Activated B cell treated with CpG ODN at 0.5 μM for 24 hours (primary cell): ENCODE measurements around the gene RRM1. TPM values are rescaled to one million over a fixed set of nuclear protein-coding genes. Genes with fewer than 3 reads are reported as not detected.

Experiments
- ATAC-seq: fragments of 200-7000 bp; cut with Tn5 transposase; one replicate; pipeline ENCODE4 v1.10.0; 2021; ENCODE audit warnings: low read depth, mild to moderate bottlenecking, moderate library complexity
- CTCF ChIA-PET: fragments of 350-600 bp; sonication (Branson Sonifier 250); formaldehyde crosslinking; loops from one replicate; lab custom pipeline; 2021; ENCODE audit warnings: antibody characterized with exemption; lab: Charles Lee
- POLR2A ChIA-PET: fragments of 350-600 bp; sonication (Branson Sonifier 250); formaldehyde crosslinking; loops from one replicate; lab custom pipeline; 2021; ENCODE audit warnings: antibody characterized with exemption; lab: Charles Lee
- DNase-seq: peaks from one replicate; pipeline ENCODE4 v3.0.0; 2022
- H3K27ac Mint-ChIP-seq: one replicate; pipeline ENCODE4 v1.8.0; 2020; ENCODE audit warnings: mixed read lengths
- H3K27me3 Mint-ChIP-seq: one replicate; pipeline ENCODE4 v1.8.0; 2021; ENCODE audit warnings: mixed read lengths
- H3K36me3 Mint-ChIP-seq: one replicate; pipeline ENCODE4 v1.8.0; 2021; ENCODE audit warnings: low read depth, mixed read lengths
- H3K4me1 Mint-ChIP-seq: one replicate; pipeline ENCODE4 v1.8.0; 2021; ENCODE audit warnings: mixed read lengths
- H3K4me3 Mint-ChIP-seq: one replicate; pipeline ENCODE4 v1.8.0; 2020; ENCODE audit warnings: mild to moderate bottlenecking, mixed read lengths
- H3K9me3 Mint-ChIP-seq: one replicate; pipeline ENCODE4 v1.8.0; 2020; ENCODE audit warnings: mixed read lengths
- intact Hi-C: fragments of 100-400 bp; cut with micrococcal nuclease; formaldehyde crosslinking; loops from one replicate; pipeline ENCODE4 v1.15.1; 2024
- total RNA-seq: library from RNA; stranded (reverse); gene quantifications from 2 replicates; pipeline ENCODE4 v1.2.3, GENCODE V29; 2022
- TF ChIP-seq, protein P1 (sequence below): fragments of 200-600 bp; IDR thresholded peaks from one replicate; pipeline ENCODE4 v1.8.0; 2022; ENCODE audit warnings: antibody characterized with exemption, mild to moderate bottlenecking

RRM1 gene
- total RNA-seq, 1 donor from 2014 or later: 34.6 TPM

DNA sequence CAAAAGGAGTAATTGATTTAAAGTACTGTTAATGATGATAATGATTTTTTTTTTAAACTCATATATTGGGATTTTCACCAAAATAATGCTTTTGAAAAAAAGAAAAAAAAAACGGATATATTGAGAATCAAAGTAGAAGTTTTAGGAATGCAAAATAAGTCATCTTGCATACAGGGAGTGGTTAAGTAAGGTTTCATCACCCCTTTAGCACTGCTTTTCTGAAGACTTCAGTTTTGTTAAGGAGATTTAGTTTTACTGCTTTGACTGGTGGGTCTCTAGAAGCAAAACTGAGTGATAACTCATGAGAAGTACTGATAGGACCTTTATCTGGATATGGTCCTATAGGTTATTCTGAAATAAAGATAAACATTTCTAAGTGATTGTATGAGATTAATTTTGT lies 43.9 kb downstream of the RRM1 start:
- intact Hi-C loops: no loop called here
- H3K36me3 Mint-ChIP-seq: peaks cover 69% of the 10 kb centered on the region

DNA sequence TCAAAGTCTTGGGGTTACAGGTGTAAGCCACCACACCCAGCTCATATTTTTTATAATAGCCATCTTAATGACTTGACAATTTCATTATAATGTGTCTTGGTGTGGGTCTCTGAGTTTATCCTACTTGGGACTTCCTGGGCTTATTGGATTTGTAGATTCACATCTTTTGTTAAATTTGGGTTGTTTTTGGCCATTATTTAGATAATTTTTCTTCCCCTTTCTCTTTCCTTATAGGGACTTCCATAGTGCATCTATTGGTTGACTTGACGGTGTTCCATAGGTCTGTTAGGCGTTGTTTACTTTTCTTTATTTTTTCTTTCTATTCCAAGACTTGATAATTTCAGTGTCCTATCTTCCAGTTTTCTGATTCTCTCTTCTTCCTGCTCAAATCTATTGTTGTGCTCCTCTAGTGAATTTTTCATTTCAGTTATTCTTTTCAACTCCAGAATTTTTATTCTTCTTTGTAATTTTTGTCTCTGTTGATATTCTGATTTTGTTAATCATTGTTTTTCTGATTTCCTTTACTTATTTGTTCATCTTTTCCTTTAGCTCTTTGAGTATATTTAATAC lies 45.6 kb downstream of the RRM1 start:
- no peak for DNase-seq
- Mint-ChIP-seq H3K4me1 (no peaks in the 10 kb centered on the region), H3K4me3 (no peak overlapping the region), H3K36me3 (peaks cover 54% of the 10 kb centered on the region), H3K27me3 (no peaks in the 10 kb centered on the region), H3K27ac (no peak overlapping the region), H3K9me3 (peaks cover 22% of the 10 kb centered on the region)
- no peak for ATAC-seq
- intact Hi-C loops: no loop called here
- ChIA-PET CTCF (no interaction called here), POLR2A (interaction anchor here (0.7 kb wide), 1 partner anchor 8 kb away, joined by 4 read pairs; no protein-coding TSS in a partner anchor)
- TF ChIP-seq, protein P1, sequence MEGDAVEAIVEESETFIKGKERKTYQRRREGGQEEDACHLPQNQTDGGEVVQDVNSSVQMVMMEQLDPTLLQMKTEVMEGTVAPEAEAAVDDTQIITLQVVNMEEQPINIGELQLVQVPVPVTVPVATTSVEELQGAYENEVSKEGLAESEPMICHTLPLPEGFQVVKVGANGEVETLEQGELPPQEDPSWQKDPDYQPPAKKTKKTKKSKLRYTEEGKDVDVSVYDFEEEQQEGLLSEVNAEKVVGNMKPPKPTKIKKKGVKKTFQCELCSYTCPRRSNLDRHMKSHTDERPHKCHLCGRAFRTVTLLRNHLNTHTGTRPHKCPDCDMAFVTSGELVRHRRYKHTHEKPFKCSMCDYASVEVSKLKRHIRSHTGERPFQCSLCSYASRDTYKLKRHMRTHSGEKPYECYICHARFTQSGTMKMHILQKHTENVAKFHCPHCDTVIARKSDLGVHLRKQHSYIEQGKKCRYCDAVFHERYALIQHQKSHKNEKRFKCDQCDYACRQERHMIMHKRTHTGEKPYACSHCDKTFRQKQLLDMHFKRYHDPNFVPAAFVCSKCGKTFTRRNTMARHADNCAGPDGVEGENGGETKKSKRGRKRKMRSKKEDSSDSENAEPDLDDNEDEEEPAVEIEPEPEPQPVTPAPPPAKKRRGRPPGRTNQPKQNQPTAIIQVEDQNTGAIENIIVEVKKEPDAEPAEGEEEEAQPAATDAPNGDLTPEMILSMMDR: no peak

More for the DNA sequence above, 43.9 kb downstream of the RRM1 start:
- H3K9me3 Mint-ChIP-seq: peaks cover 22% of the 10 kb centered on the region
- DNase-seq: no peak
- no peak overlapping the region for H3K27ac Mint-ChIP-seq
- TF ChIP-seq, protein P1: no peak
- no peak for ATAC-seq
- ChIA-PET CTCF (no interaction called here), POLR2A (no interaction called here)
- no peak overlapping the region for H3K4me3 Mint-ChIP-seq
- no peaks in the 10 kb centered on the region for H3K4me1 Mint-ChIP-seq
- H3K27me3 Mint-ChIP-seq: no peaks in the 10 kb centered on the region

DNA sequence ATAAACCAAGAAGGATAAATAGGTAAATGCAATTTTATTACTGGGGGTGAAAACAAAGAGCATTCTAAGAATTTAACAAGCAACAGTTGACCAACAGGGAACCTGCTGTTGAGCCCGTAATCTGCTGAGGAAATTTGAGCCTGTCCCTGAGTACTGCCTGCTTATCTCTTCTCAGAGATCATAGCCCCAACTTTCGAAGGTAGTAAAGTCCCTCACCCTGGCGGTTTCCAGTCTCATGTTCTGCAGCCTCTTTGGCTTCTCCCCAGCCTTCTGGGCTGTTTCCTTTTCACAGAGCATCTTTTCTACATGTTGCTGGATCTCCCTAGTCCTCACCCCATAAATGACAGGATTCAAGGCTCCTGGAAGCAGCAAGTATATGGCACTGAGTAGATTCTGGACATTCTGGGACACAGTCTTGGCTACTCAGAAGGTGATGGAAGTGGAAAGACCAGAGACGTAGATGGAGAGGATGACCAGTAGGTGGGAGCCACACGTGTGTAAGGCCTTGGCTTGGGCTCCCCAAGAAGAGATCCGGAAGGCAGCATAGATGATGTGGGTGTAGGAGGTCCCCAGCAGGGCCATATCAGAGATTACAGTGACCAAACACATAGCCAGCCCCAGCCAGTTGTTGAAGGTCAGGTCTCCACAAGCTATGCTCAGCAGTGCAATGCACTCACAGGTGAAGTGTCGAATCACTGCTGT lies 51.6 kb downstream of the RRM1 start:
- POLR2A ChIA-PET: no interaction called here
- CTCF ChIA-PET: no interaction called here
- Mint-ChIP-seq H3K4me1 (no peaks in the 10 kb centered on the region), H3K9me3 (peaks cover 7% of the 10 kb centered on the region), H3K27me3 (no peaks in the 10 kb centered on the region), H3K36me3 (peaks cover 11% of the 10 kb centered on the region), H3K4me3 (no peak overlapping the region), H3K27ac (no peak overlapping the region)
- DNase-seq (no peak), ATAC-seq (no peak)
- intact Hi-C loops: no loop called here
- TF ChIP-seq, protein P1: no peak

DNA sequence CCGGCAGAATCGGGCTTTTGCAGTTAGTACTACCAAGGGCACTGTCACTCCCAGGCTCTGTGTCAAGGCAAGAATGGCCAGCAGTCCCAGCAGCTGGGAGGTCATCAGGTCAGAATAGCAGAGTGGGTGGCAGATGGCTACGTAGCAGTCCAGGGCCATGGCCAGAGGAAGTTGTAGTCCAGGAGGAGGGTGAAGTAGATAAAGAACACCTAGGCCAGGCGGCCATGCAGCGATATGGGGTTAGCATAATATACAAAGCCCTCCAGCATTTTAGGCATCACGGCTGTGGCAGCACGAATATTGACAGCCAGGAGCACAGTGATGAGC lies 52.1 kb downstream of the RRM1 start:
- no peak for DNase-seq
- no peaks in the 10 kb centered on the region for H3K4me1 Mint-ChIP-seq
- peaks cover 6% of the 10 kb centered on the region for H3K36me3 Mint-ChIP-seq
- POLR2A ChIA-PET: no interaction called here
- H3K4me3 Mint-ChIP-seq: no peak overlapping the region
- intact Hi-C loops: no loop called here
- no peak for ATAC-seq
- peaks cover 6% of the 10 kb centered on the region for H3K9me3 Mint-ChIP-seq
- H3K27me3 Mint-ChIP-seq: no peaks in the 10 kb centered on the region
- TF ChIP-seq, protein P1: no peak
- CTCF ChIA-PET: no interaction called here
- no peak overlapping the region for H3K27ac Mint-ChIP-seq

DNA sequence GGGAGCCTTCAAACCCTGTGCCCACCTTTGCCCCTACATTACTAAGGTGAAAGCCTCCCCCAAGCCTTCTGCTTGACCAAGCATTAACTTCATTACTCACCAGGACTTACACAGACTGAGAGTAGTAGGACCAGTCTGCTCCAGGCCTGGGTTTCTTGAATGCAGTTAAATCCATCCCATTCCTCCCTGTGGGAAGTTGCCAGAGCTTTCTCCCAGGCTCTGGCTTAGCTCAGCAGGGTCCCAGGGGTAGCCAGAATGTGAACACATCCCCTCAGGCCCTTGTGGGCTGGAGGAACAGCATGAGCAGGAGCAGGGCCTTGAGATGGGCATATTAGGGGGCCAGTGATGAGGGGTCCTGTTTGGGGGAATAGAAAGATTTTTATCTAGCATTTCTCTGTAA lies 59.9 kb downstream of the RRM1 start:
- TF ChIP-seq, protein P1: no peak
- H3K27ac Mint-ChIP-seq: no peak overlapping the region
- no peak for DNase-seq
- ATAC-seq: no peak
- H3K9me3 Mint-ChIP-seq: peaks cover 4% of the 10 kb centered on the region
- POLR2A ChIA-PET: no interaction called here
- no peak overlapping the region for H3K4me3 Mint-ChIP-seq
- CTCF ChIA-PET: no interaction called here
- H3K36me3 Mint-ChIP-seq: no peaks in the 10 kb centered on the region
- intact Hi-C loops: no loop called here
- H3K27me3 Mint-ChIP-seq: no peaks in the 10 kb centered on the region
- no peaks in the 10 kb centered on the region for H3K4me1 Mint-ChIP-seq
